MV-4-11 (cell line): Measurements from ENCODE around the gene KLHL2.
"Not testable (repeated sequence)": the region's sequence is repeated elsewhere in the genome, so short reads cannot be mapped to it uniquely, and the experiment has no call there.

Experiments
- DNase-seq: peaks from one replicate; lab custom pipeline; 2025; lab: John Stamatoyannopoulos, UW

KLHL2 gene

GRCh38 chr4:165328708-165329107 is 121.3 kb downstream of the KLHL2 start:
- DNase-seq, result no peak

GRCh38 chr4:165330071-165330470 is 122.7 kb downstream of the KLHL2 start:
- DNase-seq, result no peak

GRCh38 chr4:165330666-165331065 is 123.3 kb downstream of the KLHL2 start:
- DNase-seq, result no peak

- DNase-seq, result no peak
These were observed 124.0 kb downstream of the KLHL2 start for GRCh38 chr4:165331359-165331758.

GRCh38 chr4:165331823-165332222 is 124.5 kb downstream of the KLHL2 start:
- no peak for DNase-seq

- DNase-seq, result peak; percentile 35
These were observed 125.1 kb downstream of the KLHL2 start for GRCh38 chr4:165332502-165332901.

GRCh38 chr4:165335163-165335703 is 127.9 kb downstream of the KLHL2 start:
- no peak for DNase-seq

- DNase-seq, result no peak
These were observed 129.4 kb downstream of the KLHL2 start for GRCh38 chr4:165336743-165337142.

- not testable (repeated sequence) for DNase-seq
These were observed 135.0 kb downstream of the KLHL2 start for GRCh38 chr4:165342340-165342739.

- DNase-seq, result no peak
These were observed 136.2 kb downstream of the KLHL2 start for GRCh38 chr4:165343353-165344191.

GRCh38 chr4:165345666-165346417 is 138.5 kb downstream of the KLHL2 start:
- DNase-seq, result no peak

GRCh38 chr4:165347647-165348569 is 140.5 kb downstream of the KLHL2 start:
- DNase-seq, result no peak

- peak; percentile 8 for DNase-seq
These were observed 144.2 kb downstream of the KLHL2 start for GRCh38 chr4:165351359-165352130.

- peak; percentile 49 for DNase-seq
These were observed 148.5 kb downstream of the KLHL2 start for GRCh38 chr4:165355900-165356300.

- DNase-seq, result peak; percentile 62
These were observed 152.1 kb downstream of the KLHL2 start for GRCh38 chr4:165359506-165359905.

- DNase-seq, result no peak
These were observed 152.8 kb downstream of the KLHL2 start for GRCh38 chr4:165360041-165360695.

- no peak for DNase-seq
These were observed 153.8 kb downstream of the KLHL2 start for GRCh38 chr4:165360985-165361670.

GRCh38 chr4:165361810-165362209 is 154.4 kb downstream of the KLHL2 start:
- DNase-seq, result no peak

- no peak for DNase-seq
These were observed 157.2 kb downstream of the KLHL2 start for GRCh38 chr4:165364452-165365080.
